Measurements from ENCODE around the gene MICB.

MICB gene

GRCh38 chr6:31560697-31561058 is 62.7 kb downstream of the MICB start:
- no peak for DNase-seq (ENCODE audit: low spot score)

Small RNA genes within 50 kb of the gene (small RNA-seq; reads per million reads assigned to genes)
- gene AL663061.1, result 0 reads per million in 2 experiments
- gene RF00019, result 0 reads per million in 2 experiments
- 21.0 to 611 reads per million in 2 experiments for gene SNORD117
- 0 reads per million in 2 experiments for gene SNORD84
